Gastroesophageal sphincter (tissue), 3 donors: ENCODE results near the gene A1BG.

Experiments used
- POLR2A ChIP-seq, 2 donors: fragments of 450-650 bp; IDR thresholded peaks; one replicate each; pipeline ENCODE4 v1.6.1; 2017; ENCODE audit warnings: antibody characterized with exemption in 2 of 2, mild to moderate bottlenecking in 2 of 2, moderate library complexity in 1 of 2
- POLR2AphosphoS5 ChIP-seq: sonication (generic); formaldehyde crosslinking; IDR thresholded peaks from one replicate; pipeline ENCODE4 v1.6.1; 2017; ENCODE audit warnings: antibody characterized with exemption
- TF ChIP-seq, protein P1 (sequence below), 4 experiments: fragments of 200-600 bp in 2 of 4; fragments of 450-650 bp in 2 of 4; sonication (generic) in 1 of 4; IDR thresholded peaks; one replicate each; pipeline ENCODE4 v1.5.1; 2017 to 2019; ENCODE audit warnings: antibody characterized with exemption in 4 of 4, mild to moderate bottlenecking in 2 of 4, moderate library complexity in 2 of 4

DNA sequence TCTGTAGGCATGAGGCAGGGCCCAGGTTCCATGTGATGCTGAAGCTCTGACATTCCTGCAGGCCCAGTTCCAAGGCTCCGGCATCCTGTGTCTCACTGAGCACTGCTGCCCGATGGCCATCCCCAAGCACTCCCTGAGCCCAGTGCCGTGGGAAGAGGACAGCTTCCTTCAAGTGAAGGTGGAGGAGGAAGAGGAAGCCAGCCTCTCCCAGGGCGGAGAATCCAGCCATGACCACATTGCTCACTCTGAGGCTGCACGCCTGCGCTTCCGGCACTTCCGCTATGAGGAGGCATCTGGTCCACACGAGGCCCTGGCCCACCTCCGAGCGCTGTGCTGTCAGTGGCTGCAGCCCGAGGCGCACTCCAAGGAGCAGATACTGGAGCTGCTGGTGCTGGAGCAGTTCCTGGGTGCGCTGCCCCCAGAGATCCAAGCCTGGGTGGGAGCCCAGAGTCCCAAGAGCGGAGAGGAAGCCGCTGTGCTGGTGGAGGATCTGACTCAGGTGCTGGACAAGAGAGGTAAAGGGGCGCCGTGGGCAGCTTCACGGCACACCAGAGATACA lies 18.5 kb downstream of the A1BG start:
- TF ChIP-seq, protein P1, sequence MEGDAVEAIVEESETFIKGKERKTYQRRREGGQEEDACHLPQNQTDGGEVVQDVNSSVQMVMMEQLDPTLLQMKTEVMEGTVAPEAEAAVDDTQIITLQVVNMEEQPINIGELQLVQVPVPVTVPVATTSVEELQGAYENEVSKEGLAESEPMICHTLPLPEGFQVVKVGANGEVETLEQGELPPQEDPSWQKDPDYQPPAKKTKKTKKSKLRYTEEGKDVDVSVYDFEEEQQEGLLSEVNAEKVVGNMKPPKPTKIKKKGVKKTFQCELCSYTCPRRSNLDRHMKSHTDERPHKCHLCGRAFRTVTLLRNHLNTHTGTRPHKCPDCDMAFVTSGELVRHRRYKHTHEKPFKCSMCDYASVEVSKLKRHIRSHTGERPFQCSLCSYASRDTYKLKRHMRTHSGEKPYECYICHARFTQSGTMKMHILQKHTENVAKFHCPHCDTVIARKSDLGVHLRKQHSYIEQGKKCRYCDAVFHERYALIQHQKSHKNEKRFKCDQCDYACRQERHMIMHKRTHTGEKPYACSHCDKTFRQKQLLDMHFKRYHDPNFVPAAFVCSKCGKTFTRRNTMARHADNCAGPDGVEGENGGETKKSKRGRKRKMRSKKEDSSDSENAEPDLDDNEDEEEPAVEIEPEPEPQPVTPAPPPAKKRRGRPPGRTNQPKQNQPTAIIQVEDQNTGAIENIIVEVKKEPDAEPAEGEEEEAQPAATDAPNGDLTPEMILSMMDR (IDR thresholded peaks at IDR 0.05), result no peak
- TF ChIP-seq POLR2AphosphoS5, result no peak
- no peak for TF ChIP-seq POLR2A (IDR thresholded peaks at IDR 0.05)
